ENCODE measurements around the gene CHCHD10. TPM values are rescaled to one million over a fixed set of nuclear protein-coding genes. Genes with fewer than 3 reads are reported as not detected.
"Not testable (repeated sequence)": the region's sequence is repeated elsewhere in the genome, so short reads cannot be mapped to it uniquely, and the experiment has no call there.

Gene CHCHD10
- total RNA-seq, 2 experiments from 2014 or later: 197 to 212 TPM

GRCh38 chr22:23743303-23743705 is 24.5 kb downstream of the CHCHD10 start:
- TF ChIP-seq, protein P1, sequence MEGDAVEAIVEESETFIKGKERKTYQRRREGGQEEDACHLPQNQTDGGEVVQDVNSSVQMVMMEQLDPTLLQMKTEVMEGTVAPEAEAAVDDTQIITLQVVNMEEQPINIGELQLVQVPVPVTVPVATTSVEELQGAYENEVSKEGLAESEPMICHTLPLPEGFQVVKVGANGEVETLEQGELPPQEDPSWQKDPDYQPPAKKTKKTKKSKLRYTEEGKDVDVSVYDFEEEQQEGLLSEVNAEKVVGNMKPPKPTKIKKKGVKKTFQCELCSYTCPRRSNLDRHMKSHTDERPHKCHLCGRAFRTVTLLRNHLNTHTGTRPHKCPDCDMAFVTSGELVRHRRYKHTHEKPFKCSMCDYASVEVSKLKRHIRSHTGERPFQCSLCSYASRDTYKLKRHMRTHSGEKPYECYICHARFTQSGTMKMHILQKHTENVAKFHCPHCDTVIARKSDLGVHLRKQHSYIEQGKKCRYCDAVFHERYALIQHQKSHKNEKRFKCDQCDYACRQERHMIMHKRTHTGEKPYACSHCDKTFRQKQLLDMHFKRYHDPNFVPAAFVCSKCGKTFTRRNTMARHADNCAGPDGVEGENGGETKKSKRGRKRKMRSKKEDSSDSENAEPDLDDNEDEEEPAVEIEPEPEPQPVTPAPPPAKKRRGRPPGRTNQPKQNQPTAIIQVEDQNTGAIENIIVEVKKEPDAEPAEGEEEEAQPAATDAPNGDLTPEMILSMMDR (IDR thresholded peaks at IDR 0.05): no peak
- Mint-ChIP-seq H3K9me3 (peaks cover 11% of the 10 kb centered on the region), H3K4me3 (no peak overlapping the region), H3K27ac (no peak overlapping the region), H3K27me3 (no peaks in the 10 kb centered on the region), H3K36me3 (ENCODE audit: low read depth) (peaks cover 24% of the 10 kb centered on the region), H3K4me1 (ENCODE audit: low read depth) (no peaks in the 10 kb centered on the region)
- intact Hi-C loops (cut with micrococcal nuclease): no loop called here
- no peak for ATAC-seq
- CTCF ChIA-PET: interaction anchor here (1.3 kb wide), 1 partner anchor 12 kb away, joined by 3 read pairs; no protein-coding TSS in a partner anchor
- POLR2A ChIA-PET: interaction anchor here (1.7 kb wide), 1 partner anchor 26 kb away, joined by 6 read pairs; no protein-coding TSS in a partner anchor
- DNase-seq: no peak

DNA sequence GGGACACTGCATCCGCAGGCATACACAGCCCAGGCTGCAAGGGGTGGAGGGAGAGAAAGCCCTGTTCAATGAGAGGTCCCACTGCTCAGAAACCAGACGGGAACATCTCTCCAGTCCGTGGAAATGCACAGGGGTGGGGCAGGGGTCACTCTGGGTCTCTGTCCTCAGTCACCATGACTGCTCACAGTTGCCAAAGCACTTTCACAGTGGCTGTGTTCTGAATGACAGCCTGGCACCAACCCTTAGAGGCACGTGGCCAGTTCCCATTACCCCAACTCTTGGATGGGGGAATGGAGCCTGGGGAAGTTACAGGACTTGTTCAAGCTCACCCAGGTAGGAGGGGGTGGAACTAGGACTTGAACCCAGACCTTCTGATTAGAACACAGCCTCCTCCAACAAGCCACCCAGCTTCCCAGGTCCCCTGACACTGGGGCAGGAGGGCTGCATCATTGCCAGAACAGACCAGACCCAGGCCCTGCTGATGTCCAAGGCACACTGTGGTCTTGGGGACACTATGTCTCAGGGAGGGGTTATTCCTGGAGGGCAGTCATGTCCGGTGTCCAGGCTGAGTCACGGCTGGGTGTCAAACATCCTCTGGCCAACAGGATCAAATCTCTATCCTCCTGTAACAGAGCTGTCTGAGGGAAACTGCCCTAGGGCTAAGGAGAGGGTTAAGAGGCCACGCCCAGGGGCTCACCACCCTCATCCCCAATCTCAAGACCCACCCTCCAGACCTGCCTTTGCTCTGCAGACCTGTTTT is 25.1 kb downstream of the CHCHD10 start:
- no peaks in the 10 kb centered on the region for H3K4me1 Mint-ChIP-seq (ENCODE audit: low read depth)
- DNase-seq (no peak), ATAC-seq (no peak)
- POLR2A ChIA-PET: no interaction called here
- H3K36me3 Mint-ChIP-seq (ENCODE audit: low read depth): peaks cover 24% of the 10 kb centered on the region
- intact Hi-C loops (cut with micrococcal nuclease): no loop called here
- no peak overlapping the region for H3K4me3 Mint-ChIP-seq
- peaks cover 11% of the 10 kb centered on the region for H3K9me3 Mint-ChIP-seq
- CTCF ChIA-PET: interaction anchor here (1.3 kb wide), 1 partner anchor 12 kb away, joined by 3 read pairs; no protein-coding TSS in a partner anchor
- H3K27me3 Mint-ChIP-seq: no peaks in the 10 kb centered on the region
- no peak overlapping the region for H3K27ac Mint-ChIP-seq
- TF ChIP-seq, protein P1 (IDR thresholded peaks at IDR 0.05): no peak

- ChIA-PET CTCF (no interaction called here), POLR2A (no interaction called here)
- no peaks in the 10 kb centered on the region for H3K4me1 Mint-ChIP-seq (ENCODE audit: low read depth)
- H3K9me3 Mint-ChIP-seq: no peaks in the 10 kb centered on the region
- H3K27ac Mint-ChIP-seq: no peak overlapping the region
- DNase-seq (no peak), ATAC-seq (no peak)
- no peaks in the 10 kb centered on the region for H3K36me3 Mint-ChIP-seq (ENCODE audit: low read depth)
- TF ChIP-seq, protein P1 (IDR thresholded peaks at IDR 0.05): no peak
- H3K27me3 Mint-ChIP-seq: no peaks in the 10 kb centered on the region
- intact Hi-C loops (cut with micrococcal nuclease): no loop called here
- H3K4me3 Mint-ChIP-seq: no peak overlapping the region
Measured at GRCh38 chr22:23737696-23738095, 30.1 kb downstream of the CHCHD10 start.

DNA sequence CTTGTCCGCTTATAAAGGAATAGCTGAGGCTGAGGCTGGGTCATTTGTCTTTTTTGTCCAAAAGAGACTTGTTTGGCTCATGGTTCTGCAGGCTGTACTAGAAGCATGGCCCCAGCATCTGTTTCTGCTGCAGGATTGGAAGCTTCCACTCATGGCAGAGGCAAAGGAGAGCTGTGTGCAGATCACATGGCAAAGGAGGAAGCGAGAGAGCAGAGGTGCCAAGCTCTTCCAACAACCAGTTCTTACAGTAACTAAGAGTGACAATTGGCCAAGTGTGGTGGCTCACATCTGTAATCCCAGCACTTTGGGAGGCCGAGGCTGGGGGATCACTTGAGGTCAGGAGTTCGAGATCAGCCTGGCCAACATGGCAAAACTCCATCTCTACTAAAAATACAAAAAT is 39.7 kb downstream of the CHCHD10 start:
- POLR2A ChIA-PET; DNase-seq; H3K9me3 Mint-ChIP-seq; H3K27ac Mint-ChIP-seq; H3K4me3 Mint-ChIP-seq; H3K4me1 Mint-ChIP-seq (ENCODE audit: low read depth); H3K27me3 Mint-ChIP-seq; intact Hi-C loops (cut with micrococcal nuclease); ATAC-seq; H3K36me3 Mint-ChIP-seq (ENCODE audit: low read depth): not testable (repeated sequence)
- CTCF ChIA-PET: interaction anchor here (1.9 kb wide), 1 partner anchor 122 kb away, joined by 4 read pairs; no protein-coding TSS in a partner anchor

GRCh38 chr22:23722724-23723123 is 45.0 kb downstream of the CHCHD10 start:
- DNase-seq (no peak), ATAC-seq (no peak)
- CTCF ChIA-PET: no interaction called here
- Mint-ChIP-seq H3K4me3 (no peak overlapping the region), H3K27ac (no peak overlapping the region), H3K9me3 (no peaks in the 10 kb centered on the region), H3K27me3 (peaks cover 2% of the 10 kb centered on the region), H3K36me3 (ENCODE audit: low read depth) (no peaks in the 10 kb centered on the region), H3K4me1 (ENCODE audit: low read depth) (no peaks in the 10 kb centered on the region)
- intact Hi-C loops (cut with micrococcal nuclease): no loop called here
- POLR2A ChIA-PET: interaction anchor here (0.6 kb wide), 1 partner anchor 41 kb away, joined by 3 read pairs; no protein-coding TSS in a partner anchor
- TF ChIP-seq, protein P1 (IDR thresholded peaks at IDR 0.05): no peak
